ENCODE data around the gene DDR1. TPM values are rescaled to one million over a fixed set of nuclear protein-coding genes. Genes with fewer than 3 reads are reported as not detected.
A peak's percentile ranks its signal among the peaks of the same experiment; 100 is the strongest.

DDR1 gene
- 61.4 TPM for total RNA-seq
- long read RNA-seq, partial matches to known transcripts: 66 of 83 reads
- long read RNA-seq, other reads (novel, unspliced or antisense): 13 of 83 reads

GRCh38 chr6:30883685-30884520 lies at the start of gene DDR1:
Gene DDR1 (plus strand): TSS chr6:30884519. CDS start chr6:30888730, 4,211 bp downstream.
- intact Hi-C loops (cut with DNase I): loop anchor here (2.0 to 5.0 kb wide), 2 partner anchors 137 to 207 kb away; no protein-coding TSS in a partner anchor
- DNase-seq (ENCODE audit: low spot score): peak; percentile 88

GRCh38 chr6:30834646-30835045 lies 49.7 kb upstream of the DDR1 start:
- intact Hi-C loops (cut with DNase I): no loop called here
- no peak for DNase-seq (ENCODE audit: low spot score)

GRCh38 chr6:30835576-30835975 lies 48.7 kb upstream of the DDR1 start:
- no peak for DNase-seq (ENCODE audit: low spot score)
- intact Hi-C loops (cut with DNase I): no loop called here

DNA sequence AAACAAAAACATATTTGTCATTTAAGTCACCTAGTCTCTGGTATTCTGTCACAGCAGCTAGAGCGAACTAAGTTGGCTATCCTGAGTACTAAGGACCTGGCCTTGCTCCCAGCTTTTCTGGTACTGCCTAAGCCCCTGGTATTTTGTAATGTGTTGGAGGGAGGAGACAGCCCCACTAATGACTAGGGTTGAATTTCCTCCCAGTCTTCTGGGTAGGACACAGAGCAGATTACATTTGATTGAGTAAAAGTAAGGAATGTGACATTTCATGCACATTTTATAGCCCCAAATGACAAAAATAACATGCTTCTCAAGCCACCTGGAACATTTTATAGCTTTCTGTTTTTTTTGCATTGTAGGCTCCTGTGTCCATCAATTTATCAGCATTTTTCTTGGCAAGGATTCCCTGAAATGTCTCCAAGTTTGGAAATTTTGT lies 47.9 kb upstream of the DDR1 start:
- intact Hi-C loops (cut with DNase I): no loop called here

GRCh38 chr6:30836957-30837356 lies 47.4 kb upstream of the DDR1 start:
- no peak for DNase-seq (ENCODE audit: low spot score)
- intact Hi-C loops (cut with DNase I): no loop called here

More for the DNA sequence above, 47.9 kb upstream of the DDR1 start:
- no peak for DNase-seq (ENCODE audit: low spot score)

- no peak for DNase-seq (ENCODE audit: low spot score)
- intact Hi-C loops (cut with DNase I): no loop called here
Measured at GRCh38 chr6:30837432-30837831, 46.9 kb upstream of the DDR1 start.

DNA sequence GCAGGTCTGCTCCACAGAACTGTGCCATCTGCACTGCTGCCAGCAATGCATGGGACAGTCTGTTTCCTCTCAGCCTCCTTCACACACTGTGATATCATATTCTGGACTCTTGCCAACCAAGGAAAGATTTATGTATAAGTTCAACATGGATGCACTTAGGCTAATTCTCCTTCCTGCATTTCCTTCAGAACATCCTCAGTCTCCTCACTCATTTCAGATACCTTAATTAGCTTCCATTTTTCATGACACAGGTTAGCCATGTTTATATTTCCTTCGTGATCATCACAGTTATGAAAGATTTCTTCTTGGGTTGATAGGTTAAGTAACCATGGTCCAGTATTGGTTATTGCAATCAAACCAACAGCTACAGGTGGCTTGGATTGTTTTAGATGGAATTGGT lies 46.4 kb upstream of the DDR1 start:
- intact Hi-C loops (cut with DNase I): no loop called here
- DNase-seq (ENCODE audit: low spot score): no peak

DNA sequence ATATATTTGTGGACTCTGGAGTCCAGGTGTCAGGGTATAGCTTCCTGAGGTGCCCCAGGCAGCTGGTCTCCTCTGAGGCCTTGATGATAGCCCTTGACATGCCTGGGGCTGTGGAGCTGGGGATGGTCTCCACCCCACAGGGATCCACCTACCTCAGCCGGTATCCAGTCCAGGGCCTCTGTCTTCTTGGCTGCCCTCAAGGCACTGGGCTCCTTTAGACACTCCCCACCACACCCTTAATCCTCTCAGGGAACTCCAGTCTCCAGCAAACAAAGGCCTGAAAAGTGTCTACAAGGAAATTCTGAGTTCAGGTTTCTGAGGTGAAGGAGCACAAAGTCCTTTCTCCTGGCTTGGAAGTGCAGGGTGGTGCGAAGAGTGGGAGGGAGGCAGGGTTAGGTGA lies 44.6 kb upstream of the DDR1 start:
- DNase-seq (ENCODE audit: low spot score): no peak
- intact Hi-C loops (cut with DNase I): no loop called here

DNA sequence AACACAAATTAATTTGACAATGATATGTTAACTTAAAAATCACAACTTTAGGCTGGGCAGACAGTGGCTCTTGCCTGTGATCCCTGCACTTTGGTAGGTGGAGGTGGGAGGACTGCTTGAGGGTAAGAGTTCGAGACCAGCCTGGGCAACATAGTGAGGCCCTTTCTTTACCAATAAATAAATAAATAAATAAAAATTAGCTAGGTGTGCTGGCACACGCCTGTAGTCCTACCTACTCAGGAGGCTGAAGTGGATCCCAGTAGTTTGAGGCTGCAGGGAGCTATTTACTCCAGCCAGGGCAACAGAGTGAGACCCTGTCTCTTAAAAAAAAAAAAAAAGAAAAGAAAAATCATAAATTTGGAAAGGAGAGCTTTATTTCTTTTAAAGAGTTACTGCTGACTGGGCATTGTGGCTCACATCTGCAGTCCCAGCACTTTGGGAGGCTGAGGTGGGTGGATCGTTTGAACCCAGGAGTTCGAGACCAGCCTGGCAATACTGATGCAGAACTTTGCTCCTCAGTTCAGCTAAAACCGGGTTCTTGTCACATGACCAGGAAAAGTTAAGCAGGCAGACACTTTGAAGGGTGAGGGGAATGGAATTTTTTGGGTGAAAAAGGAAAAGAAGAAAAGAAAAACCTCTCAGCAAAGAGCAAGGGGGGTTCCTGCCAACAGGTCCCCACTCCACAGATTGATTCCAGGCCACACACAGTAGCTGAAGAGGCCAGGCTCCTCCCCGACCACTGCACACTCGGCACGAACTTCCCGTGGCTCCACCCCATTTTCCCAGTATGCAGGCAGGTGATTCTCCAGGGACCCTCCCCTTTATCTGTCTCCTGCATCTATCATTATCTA lies 44.0 kb upstream of the DDR1 start:
- DNase-seq (ENCODE audit: low spot score): no peak
- intact Hi-C loops (cut with DNase I): no loop called here

- intact Hi-C loops (cut with DNase I): no loop called here
Measured at GRCh38 chr6:30840935-30841643, 43.2 kb upstream of the DDR1 start.

DNA sequence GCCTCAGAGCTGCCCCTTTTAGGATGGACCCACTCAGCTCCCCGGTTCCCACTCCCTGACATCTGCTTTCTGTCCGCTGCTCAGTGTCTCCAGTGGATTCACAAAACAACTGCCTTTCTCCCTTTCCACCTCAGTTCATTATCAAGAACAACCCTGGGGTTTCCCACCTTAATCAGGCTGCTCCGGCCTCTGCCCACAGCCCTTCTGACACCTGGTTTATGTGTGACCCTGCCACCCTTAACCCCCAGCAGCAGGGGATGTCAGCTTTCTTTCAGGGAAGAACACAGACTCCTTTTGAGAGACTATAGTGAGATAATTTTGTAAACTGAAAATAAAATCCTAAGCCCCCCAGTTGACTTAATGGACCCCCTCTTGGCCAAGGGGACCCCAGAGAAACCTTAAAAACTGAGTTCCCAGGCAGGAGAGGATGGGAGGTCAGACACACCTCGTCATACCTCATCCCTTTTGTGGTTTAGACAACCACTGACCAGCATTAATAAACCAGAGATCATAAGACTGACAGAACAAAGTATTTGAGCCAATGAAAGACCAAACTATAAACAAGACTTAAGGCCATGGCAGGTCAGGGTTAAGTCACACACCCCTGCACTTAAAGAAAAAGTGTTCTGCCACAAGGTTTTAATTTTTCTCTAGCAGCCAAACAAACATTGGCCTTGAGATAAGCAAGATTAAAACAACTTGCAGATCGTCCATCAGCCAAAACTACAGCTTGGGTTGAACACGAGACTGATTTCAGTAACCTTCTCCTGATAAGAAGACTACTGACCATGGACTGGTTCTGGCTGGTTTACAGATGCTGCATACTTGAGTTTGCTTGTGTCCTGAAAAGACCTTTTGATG lies 42.4 kb upstream of the DDR1 start:
- DNase-seq (ENCODE audit: low spot score): no peak
- intact Hi-C loops (cut with DNase I): no loop called here

More at GRCh38 chr6:30840935-30841643, 43.2 kb upstream of the DDR1 start:
- no peak for DNase-seq (ENCODE audit: low spot score)

DNA sequence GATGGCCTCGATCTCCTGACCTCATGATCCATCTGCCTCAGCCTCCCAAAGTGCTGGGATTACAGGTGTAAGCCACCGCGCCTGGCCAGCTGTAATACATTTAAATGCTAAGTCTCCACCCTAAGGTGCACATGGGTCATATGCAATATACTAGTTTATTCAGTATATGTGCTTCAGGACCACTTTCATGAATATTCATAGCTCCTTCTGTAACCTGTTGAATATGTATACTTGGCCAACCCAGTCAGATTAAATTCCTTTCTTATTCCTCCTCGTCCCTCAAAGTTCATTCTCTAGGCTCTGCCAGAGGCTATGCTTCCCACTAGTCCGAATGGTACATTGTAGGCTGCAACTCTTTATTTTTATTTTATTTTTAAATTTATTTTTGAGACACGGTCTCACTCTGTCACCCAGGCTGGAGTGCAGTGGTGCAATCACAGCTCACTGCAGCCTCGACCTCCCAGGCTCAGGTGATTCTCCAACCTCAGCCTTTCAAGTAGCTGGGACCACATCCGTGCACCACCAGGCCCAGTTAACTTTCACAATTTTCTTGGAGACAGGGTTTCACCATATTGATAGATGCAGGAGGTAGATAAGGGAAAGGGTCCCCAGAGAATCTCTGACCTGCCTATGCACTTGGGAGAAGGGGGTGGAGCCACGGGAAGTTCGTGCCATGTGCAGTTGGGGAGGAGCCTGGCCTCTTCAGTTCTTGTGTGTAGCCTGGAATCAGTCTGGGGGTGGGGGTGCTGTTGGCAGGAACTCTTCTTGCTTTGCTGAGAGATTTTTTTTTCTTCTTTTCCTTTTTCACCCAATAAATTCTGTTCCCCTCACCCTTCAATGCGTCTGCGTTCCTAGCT lies 41.3 kb upstream of the DDR1 start:
- intact Hi-C loops (cut with DNase I): no loop called here
- no peak for DNase-seq (ENCODE audit: low spot score)

DNA sequence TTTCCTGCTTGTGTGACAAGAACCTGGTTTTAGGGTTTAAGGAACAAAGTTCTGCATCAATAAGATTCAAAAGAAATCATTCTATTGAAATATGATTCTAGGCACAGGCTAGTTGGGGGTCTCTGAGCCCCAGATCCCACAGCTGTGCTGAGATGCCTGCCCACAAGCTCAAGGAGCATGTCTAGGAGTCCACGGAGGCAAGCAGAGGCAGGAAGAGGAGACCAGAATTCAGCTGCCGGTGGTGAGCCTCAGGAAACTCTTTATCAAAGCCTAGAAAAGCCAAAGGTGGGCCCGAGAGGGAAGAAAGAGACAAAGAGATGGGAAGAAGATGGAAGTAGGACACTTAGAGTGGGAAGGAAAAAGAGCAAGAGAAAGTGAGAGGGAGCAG lies 40.7 kb upstream of the DDR1 start:
- no peak for DNase-seq (ENCODE audit: low spot score)
- intact Hi-C loops (cut with DNase I): no loop called here

DNA sequence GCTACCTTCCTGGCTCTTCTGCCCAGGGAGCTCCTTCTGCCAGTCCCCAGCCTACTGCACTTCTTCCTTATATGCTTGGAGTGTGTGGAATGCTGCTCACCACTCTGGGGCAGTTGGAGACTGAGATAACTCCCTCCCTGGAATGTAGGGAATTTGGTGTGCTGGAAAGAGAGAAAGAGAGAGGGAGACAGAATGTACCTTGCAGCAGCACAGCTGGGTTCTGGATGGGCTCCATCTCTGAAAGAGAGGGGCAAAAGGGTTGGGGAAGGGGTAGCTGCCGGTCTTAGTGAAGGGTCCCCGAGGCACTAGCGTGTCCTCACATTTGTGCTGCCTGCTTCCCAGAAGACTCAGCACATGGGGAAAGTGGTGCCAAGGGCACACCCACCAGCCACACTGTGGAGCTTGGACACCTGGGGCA lies 40.2 kb upstream of the DDR1 start:
- intact Hi-C loops (cut with DNase I): no loop called here

GRCh38 chr6:30845183-30845582 lies 39.1 kb upstream of the DDR1 start:
- no peak for DNase-seq (ENCODE audit: low spot score)
- intact Hi-C loops (cut with DNase I): no loop called here

More for the DNA sequence above, 40.2 kb upstream of the DDR1 start:
- no peak for DNase-seq (ENCODE audit: low spot score)

DNA sequence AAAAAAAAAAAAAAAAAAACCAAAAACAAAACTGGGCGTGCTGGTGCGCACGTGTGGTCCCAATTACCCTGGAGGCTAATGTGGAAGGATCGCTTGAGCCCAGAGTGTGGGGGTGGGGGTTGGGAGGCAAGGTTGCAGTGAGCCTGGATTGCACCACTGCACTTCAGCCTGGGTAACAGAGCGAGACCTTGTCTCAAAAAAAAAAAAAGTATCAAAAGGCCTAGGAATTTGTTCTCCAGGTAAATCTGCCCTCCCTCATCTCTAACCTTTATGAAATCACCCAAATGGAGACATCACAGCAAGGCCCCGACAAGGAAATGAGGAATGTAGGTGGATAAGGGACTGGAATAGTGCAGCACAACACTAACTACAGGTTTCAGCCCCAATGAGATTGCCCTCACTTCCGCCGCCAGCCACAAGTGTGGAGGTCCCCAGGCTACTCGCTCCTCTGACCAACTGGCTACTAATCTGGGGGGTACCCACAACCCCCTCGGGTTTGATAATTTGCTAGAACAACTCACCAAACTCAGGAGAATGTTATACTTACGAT lies 36.8 kb upstream of the DDR1 start:
- intact Hi-C loops (cut with DNase I): no loop called here
- no peak for DNase-seq (ENCODE audit: low spot score)

- DNase-seq (ENCODE audit: low spot score): no peak
- intact Hi-C loops (cut with DNase I): no loop called here
Measured at GRCh38 chr6:30847971-30848436, 36.3 kb upstream of the DDR1 start.
